UCSD-AML1 (cell line): ENCODE measurements around the gene FAF2.
"Not testable (repeated sequence)": the region's sequence is repeated elsewhere in the genome, so short reads cannot be mapped to it uniquely, and the experiment has no call there.

Experiments
- DNase-seq: peaks from one replicate; lab custom pipeline; 2025; ENCODE audit not compliant: unreplicated experiment; lab: John Stamatoyannopoulos, UW

FAF2 gene

DNA sequence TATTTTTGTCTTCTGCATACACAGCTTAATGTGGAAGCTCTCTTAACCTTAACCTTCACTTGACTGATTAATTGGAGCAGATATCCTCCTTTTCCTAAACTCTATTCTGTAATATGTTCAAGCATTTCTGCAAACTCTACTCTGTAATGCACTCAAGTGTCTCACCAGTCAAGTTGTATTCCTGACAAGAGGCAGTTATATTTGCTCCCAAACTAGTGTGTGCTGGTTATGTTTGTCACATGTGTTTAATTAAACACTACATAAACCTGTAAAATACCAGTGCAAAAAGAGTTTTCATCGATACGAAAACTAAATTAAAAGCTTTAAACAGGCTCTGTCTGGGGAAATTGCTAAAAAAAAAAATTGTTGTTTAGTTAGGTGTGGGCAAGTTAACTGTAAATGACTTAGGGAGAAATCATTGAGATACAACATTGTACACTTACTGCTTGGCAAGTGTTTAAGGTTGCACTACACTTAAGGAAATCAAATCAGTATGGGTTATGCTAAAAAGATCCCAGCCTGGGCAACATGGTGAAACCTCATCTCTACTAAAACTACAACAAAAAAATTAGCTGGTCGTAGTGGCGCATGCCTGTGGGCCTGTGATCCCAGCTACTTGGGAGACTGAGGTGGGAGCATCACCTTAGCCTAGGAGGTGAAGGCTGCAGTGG, 6.7 kb downstream of the FAF2 start:
- no peak for DNase-seq

DNA sequence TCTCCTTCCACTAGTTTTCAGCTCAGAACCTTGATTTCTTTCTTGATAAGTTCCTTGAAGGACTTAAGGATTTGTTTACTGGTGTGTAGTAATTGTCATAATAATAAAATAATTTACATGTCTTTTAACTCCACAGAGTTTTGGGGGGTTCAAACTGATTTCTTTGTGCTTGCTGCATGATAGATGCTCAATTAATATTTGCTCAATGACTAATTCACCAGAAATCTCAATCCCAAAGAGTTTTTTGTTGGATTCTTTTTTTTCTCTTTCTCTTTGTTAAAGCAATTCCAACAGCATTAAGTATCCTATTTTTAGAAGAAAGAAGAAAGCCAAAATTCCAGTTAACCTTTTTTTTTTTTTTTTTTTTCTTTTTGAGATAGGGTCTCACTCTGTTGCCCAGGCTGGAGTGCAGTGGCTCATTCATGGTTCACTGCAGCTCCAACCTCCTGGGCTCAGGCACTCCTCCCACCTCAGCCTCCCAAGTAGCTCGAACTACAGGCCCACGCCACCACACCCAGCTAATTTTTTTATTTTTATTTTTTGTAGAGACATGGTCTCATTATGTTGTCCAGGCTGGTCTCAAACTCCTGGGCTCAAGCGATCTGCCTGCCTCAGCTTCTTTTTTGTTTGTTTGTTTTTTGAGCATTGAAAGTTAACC, 10.8 kb downstream of the FAF2 start:
- DNase-seq, result no peak

DNA sequence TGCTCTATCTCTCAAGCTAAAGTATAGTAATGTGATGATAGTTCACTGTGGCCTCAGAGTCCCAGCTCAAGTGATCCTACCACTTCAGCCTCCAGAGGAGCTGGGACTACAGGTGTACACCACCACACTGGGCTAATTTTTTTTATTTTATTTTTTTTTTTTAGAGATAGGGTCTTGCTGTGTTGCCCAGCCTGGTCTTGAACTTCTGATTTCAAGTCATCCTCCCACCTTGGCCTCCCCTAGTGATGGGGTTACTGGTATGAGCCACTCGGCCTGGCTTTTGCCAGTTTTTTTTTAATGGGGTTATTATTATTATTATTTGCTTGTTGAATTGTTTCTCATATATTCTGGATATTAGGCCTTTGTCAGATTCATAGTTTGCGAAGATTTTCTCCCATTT, 13.2 kb downstream of the FAF2 start:
- DNase-seq, result no peak

DNA sequence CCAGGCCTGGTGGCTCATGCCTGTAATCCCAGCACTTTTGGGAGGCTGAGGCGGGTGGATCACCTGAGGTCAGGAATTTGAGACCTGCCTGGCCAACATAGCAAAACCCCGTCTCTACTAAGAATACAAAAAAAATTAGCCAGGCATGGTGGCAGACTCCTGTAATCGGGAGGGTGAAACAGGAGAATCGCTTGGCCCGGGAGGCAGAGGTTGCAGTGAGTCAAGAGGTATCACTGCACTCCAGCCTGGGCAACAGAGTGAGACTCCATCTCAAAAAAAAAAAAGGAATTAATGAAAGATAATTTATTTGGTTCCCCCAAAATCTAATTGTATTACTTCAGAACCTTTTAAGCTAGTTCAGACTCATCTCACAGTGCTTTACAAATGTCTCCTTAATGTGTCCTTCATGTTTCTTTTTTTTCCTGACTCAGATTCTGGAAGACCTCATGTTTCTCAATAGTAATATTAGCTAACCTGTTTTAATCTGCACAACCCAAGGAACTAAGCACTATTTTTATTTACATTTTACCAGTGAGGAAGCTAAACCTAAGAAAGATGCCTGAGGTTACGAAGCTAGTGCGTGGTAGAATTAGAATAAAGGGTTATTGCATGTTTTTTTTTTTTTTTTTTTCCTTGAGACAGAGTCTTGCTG, 15.1 kb downstream of the FAF2 start:
- no peak for DNase-seq

DNA sequence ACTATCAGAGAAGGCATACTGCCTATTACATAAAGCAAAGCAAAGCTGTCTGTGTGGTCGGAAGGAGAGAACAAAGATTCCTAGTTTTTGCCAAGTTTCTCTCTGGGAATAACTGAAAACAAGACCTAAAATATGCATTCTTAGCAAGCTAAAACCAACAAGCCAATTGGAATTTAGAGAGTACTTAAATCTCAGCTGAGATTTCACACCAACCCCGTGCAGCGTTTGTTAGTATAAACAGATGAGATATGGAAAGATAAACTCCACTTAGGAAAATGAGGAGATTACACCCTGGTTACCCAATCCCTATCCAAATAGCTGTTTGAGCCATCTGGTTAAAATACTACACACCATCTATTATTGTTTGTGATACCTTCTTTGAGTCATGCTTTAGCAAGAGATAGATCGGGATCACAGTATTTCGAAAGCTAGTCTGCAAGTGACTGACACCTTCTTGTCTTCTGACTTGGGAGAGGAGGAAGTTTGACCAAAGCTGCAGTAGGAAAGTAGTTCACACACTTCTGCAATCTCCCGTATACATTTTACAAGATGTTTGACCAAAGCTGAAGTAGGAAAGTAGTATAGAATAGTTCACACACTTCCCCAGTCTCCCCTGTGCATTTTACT, 18.2 kb downstream of the FAF2 start:
- no peak for DNase-seq

DNA sequence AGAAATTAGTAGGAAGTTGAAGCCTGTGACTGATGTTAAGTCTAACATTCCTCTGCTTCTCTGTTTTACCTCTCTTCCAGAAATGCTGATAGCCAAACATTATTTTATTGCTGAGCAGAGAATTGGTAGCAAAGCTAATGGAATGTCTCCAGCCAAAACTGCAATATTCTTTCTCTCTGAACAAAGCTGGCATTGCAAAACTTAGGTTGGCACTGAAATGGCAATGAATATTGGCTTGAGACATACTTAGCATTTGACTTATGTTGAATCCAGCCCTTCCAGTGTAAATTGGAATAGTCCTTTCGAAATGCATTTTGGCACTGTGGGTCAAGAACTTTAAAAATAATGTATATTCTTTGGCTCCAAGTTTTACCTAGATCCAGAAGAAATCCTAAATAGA, 21.1 kb downstream of the FAF2 start:
- DNase-seq, result no peak

DNA sequence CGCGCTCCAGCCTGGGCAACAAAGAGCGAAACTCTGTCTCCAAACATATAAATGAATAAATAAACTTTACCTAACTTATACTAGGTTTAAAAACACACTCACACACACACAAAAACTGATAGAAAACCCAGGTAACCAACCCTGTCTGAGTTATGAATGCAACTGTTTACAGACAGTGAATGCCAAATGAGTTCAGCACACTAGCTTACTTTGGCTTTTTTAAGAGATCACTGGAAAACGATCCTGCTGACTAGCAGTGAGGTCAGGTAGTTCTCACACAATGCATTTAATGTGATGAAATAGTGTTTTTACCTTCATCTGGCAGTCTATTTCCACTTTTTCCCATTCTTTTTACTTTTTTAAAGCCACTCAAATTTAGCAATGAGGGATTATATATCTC, 22.4 kb downstream of the FAF2 start:
- DNase-seq, result no peak

DNA sequence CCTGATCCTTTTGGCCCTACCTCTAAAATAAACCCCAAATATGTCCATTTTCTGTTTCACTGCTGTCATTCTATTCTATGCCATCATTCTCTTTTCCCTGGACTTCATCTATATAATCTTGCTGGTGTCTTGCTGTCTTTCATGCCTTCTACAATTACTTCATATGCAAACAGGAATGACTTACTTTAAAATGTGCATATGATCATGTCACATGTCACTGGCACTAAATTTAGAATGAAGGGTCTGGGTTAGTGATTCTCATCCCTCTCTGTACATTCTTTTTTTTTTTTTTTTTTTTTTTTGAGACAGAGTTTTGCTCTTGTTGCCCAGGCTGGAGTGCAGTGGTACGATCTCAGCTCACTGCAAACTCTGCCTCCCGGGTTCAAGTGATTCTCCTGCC, 22.9 kb downstream of the FAF2 start:
- DNase-seq, result no peak

DNA sequence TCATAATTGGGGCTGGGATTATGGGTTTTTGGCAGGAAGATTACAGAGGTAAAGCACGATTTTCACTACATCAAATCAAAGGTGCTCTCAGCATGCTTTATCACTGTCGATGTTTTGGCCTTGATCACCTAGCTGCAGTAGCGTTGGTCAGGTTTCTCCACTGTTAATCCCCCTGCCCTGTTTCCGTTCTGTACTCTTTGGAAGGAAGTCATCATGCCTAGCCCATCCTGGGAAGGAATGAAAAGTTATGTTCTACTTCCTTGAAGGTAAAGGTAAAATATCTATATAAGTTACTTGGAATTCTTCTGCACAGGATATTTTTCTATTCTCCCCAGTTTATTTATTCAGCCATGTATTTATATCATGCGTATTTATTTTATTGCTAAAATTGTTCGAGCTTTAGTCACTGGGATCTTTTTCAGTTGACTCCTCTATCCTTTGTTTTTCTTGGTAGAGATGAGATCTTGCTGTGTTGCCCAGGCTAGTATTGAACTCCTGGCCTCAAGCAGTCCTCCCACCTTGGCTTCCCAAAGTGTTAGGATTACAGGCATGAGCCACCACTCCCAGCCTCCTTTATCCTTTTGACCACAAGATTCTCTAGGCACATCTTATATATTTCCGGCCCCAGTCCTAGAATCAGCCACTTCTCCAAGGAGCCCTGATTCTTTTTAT, 25.3 kb downstream of the FAF2 start:
- DNase-seq, result no peak

DNA sequence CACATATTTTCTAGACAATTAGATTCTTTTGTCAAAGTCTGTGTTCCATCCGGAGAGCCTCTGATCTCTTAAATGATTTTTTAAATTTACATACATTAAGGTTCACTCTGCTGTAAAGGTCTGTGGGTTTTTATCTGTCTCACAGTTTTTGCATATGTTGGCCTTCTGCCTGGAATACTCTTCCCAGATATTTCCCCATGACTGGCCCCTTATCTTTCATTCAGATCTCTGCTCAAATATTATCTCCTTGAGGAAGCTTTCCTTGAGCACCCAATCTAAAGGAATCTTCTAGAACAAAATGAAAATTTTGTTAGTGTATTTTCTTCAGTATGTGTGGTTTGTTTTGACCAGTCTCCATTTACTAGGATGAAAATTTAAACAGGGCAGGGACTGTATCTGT, 26.3 kb downstream of the FAF2 start:
- DNase-seq, result no peak

DNA sequence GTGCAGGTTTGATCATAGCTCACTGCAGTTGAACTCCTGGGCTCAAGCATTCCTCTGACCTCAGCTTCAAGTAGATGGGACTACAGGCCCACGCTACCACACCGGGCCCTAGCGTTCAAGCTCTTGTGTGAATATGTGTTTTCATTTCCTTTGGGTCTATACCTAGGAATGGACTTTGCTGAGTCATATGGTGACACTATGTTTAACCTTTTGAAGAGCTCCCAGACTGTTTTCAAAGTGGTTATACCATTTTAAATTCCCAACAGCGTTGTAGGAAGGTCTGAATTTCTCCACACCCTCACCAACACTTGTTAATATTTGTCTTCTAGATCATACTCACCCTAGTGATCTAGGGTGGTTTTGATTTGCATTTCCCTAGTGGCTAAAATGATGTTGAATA, 33.5 kb downstream of the FAF2 start:
- peak; percentile 20 for DNase-seq

DNA sequence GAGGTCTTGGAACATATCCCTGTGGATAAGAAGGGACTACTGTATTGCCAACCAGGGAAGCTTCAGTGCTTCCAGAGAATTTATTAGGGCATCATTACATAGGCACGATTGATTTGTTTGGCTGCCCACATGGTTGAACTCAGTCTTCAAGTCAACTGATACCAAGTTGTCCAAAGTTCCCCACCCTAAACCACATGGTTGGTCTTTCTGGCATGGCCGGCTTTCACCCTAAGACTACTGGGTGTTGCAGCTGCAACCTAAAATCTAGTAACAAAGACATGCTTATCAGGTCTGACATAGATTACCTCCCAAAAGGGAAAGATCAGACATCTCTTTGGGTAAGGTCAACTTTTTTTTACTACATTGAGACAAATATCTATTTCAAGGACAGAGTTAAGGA, 37.0 kb downstream of the FAF2 start:
- DNase-seq, result no peak

DNA sequence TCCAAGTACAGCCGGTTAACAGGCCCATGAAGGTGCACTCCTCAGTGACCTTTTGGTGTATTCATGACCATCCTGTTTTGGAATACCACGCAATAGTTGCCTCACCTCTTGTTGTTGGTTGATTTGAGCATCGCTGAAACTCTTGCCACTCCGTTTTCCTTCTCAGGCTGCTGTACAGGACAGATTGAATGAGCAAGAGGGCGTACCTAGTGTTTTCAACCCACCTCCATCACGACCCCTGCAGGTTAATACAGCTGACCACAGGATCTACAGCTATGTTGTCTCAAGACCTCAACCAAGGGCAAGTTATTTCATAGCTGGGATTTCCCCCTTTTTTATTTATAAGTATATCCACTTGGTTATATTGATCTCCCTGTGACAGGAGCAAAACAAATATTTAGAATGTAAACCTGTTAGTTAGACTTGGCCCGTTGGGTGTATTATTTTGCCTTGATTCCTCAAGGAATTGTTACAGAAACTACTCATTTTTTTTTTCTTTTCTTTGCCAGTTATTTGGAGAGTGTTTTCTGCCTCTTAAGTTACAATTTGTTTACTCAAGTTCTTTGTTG, 38.1 kb downstream of the FAF2 start:
- no peak for DNase-seq

DNA sequence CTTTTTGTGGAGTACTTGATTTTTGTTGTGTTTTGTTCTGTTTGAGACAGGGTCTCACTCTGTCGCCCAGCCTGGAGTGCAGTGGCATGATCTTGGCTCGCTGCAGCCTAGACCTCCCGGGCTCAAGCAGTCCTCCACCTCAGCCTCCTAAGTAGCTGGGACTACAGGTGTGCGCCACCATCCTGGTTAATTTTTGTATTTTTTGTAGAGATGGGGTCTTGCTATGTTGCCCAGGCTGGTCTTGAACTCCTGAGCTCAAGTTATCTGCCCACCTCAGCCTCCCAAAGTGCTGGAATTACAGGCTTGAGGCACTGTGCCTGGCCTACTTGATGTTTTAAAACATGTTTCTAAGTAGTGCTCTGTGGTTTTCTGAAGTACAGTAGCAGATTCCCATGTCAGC, 39.0 kb downstream of the FAF2 start:
- not testable (repeated sequence) for DNase-seq

DNA sequence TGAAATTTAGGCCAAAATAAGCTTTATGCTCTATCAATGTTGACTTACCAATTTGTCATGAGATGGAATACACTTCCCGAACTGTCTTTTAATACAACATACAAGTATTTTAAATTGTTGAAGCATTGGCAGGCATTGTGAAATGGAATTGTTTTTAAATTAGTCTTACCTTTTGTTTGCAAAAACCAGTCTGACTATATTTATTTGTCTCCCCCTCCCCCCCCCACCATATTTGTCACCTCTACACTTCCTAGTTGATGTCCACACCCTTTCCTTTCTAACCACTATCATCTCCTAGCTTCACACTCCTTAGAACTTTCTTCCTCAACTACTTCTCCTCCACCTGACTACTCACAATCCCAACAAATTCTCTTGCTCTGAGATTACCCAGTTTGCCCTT, 40.9 kb downstream of the FAF2 start:
- no peak for DNase-seq

DNA sequence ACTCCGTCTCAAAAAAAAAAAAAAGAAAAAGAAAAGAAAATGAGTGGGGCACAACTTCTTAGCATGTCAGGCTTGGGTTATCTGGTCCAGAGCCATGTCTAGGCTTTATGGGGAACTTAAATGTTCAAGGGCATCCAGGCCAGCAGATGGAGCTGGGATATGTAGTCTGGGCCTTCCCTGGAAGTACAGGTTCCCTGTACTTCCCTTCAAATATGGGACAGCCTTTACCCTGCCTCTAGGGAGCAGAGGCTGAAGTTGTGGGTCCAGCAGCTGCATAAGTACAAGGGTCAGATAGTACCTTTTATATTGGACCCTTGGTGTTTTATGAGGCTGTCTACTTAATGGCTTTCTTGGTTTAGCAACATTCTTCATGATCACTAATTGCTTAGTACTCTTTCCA, 42.1 kb downstream of the FAF2 start:
- no peak for DNase-seq

DNA sequence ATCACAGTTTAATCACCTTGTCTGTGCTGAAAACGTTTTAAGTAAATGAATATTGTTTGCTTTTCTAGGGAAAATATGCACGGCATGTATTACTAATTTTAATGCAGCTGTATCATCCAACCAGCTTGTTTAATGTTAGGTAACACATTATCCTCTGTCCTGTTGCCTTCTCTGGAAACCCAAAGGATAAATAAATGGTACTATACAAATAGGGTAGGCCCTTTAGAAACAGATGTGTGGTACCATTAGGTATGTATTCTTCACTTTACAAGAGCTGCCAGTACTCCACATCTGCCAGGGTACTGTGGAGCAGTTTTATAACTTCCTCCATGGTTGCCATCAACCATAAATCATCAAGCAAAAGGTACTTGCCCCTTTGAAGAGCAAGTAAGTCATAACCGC, 42.9 kb downstream of the FAF2 start:
- DNase-seq, result no peak

DNA sequence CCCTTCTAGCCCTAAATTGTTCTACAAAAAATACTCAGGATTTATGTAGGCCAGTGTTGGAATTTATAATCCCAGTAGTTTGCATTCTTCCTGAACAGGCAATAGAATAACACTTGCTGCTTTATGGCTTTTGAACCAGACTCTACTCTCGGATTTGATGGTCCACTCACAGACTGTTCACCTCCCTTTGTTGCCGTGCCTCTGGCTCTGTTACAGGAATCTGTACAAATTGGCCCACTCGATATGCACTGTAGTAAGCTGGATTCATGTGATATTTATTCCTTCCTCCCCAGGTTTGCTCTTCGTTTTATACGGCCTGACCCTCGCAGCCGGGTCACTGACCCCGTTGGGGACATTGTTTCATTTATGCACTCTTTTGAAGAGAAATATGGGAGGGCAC, 43.7 kb downstream of the FAF2 start:
- DNase-seq, result no peak

DNA sequence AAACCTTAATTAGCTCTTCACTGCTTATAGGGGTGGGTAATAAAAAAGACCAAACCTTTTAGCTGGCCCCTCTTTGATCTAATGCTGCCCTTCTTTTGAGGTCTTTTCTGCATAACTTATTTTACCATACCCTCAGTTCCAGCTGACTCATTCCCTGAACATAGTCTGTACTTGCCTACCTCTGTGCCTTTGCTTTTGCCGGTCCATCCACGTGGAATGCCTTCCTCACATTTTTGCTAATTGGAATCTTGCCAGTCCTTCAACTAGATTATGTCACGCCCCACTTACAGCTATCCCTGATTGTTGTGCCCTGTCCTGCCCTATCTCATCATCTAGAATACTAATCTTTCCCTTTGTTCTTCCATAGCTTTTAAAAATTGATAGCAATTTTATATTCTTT, 44.2 kb downstream of the FAF2 start:
- DNase-seq, result no peak

DNA sequence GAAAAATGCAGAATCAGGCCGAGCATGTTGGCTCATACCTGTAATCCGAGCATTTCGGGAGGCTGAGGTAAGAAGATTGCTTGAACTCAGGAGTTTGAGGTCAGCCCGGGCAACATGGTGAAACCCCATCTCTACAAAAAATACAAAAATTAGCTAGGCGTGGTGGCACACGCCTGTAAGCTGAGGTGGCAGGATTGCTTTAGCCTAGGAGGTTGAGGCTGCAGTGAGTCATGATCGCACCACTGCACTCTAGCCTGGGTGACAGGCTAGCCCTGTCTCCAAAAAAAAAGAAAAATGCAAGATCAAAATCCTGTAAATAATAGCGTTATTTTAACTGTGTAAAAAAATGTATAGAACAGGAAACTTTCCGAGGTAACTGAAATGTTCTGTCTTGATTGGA, 49.7 kb downstream of the FAF2 start:
- DNase-seq, result no peak

DNA sequence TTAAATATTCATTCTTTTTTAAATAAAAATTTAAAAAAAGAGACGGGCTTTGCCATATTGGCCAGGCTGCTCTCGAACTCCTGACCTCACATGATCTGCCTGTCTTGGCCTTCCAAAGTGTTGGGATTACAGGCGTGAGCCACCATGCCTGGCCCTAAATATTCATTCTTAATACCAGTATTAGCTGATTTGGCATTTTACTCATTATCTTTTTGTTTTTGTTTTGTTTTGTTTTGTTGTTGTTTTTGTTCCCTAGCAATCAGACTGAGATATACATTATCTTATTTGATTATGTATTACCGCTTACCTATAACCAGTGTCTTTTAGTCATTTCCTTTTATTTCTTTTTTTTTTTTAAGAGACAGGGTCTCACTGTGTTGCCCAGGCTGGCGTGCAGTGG, 51.1 kb downstream of the FAF2 start:
- no peak for DNase-seq
